HG03575 (cell line): Measurements from ENCODE around the gene SEC24C.
"Not testable (repeated sequence)": the region's sequence is repeated elsewhere in the genome, so short reads cannot be mapped to it uniquely, and the experiment has no call there.

ENCODE experiments used
- ATAC-seq: cut with Tn5 transposase; IDR thresholded peaks from one replicate; pipeline ENCODE4 v1.9.1; 2021; ENCODE audit not compliant: unreplicated experiment, insufficient number of reproducible peaks, low FRiP score; ENCODE audit errors: extremely low read depth

Gene SEC24C, protein sequence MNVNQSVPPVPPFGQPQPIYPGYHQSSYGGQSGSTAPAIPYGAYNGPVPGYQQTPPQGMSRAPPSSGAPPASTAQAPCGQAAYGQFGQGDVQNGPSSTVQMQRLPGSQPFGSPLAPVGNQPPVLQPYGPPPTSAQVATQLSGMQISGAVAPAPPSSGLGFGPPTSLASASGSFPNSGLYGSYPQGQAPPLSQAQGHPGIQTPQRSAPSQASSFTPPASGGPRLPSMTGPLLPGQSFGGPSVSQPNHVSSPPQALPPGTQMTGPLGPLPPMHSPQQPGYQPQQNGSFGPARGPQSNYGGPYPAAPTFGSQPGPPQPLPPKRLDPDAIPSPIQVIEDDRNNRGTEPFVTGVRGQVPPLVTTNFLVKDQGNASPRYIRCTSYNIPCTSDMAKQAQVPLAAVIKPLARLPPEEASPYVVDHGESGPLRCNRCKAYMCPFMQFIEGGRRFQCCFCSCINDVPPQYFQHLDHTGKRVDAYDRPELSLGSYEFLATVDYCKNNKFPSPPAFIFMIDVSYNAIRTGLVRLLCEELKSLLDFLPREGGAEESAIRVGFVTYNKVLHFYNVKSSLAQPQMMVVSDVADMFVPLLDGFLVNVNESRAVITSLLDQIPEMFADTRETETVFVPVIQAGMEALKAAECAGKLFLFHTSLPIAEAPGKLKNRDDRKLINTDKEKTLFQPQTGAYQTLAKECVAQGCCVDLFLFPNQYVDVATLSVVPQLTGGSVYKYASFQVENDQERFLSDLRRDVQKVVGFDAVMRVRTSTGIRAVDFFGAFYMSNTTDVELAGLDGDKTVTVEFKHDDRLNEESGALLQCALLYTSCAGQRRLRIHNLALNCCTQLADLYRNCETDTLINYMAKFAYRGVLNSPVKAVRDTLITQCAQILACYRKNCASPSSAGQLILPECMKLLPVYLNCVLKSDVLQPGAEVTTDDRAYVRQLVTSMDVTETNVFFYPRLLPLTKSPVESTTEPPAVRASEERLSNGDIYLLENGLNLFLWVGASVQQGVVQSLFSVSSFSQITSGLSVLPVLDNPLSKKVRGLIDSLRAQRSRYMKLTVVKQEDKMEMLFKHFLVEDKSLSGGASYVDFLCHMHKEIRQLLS

GRCh38 chr10:73743905-73744663 is at the start of gene SEC24C:
TSS of gene SEC24C (plus strand) at chr10:73744372. CDS start at chr10:73746833, 2,461 bp downstream.
- ATAC-seq: no peak

GRCh38 chr10:73695302-73695701 is 48.9 kb upstream of the SEC24C start:
- not testable (repeated sequence) for ATAC-seq

DNA sequence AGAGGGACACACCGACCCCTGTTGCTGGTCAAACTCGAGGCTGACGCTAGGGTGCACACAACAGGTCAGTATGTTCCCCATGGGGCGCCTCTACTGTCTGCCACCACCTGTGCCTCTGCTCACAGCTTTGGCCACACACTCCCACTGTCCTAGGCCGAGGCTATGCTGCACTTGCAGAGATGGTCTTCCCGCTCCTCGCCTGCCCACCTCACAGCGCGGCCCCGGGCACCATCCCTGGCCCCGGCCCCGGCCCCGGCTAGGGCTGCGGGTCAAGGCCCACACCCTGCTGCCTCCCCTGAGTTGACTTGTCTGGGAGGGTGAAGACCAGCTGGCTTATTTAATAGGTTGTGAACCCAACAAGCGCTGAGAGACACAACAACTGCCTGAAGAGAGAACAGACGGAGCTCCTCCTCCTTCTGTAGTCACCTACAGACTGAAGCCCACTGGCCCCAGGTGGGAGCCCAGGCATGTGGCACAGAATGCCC is 46.5 kb upstream of the SEC24C start, which contains the start of gene AGAP5:
Gene AGAP5, minus strand, starts transcription at position 435 of the 485 bp plus-strand sequence. Its CDS starts 354 bp downstream, at position 81.
- ATAC-seq: not testable (repeated sequence)

DNA sequence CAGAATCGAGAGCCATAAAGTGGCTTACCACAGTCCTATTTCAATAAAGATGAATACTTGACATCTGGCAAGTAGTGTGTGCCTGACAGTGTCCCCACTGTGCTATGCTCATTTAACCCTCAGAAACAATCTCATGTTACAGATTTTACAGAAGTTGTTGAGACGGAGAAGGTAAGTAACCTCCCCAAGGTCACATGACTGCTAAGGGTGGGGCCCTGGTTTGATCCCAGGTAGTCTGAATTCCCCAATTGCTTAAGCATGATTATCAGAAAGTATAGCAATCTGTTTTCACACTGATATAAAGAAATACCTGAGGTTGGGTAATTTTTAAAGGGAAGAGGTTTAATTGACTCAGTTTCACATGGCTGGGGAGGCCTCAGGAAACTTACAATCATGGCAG is 45.4 kb upstream of the SEC24C start:
- ATAC-seq: not testable (repeated sequence)

DNA sequence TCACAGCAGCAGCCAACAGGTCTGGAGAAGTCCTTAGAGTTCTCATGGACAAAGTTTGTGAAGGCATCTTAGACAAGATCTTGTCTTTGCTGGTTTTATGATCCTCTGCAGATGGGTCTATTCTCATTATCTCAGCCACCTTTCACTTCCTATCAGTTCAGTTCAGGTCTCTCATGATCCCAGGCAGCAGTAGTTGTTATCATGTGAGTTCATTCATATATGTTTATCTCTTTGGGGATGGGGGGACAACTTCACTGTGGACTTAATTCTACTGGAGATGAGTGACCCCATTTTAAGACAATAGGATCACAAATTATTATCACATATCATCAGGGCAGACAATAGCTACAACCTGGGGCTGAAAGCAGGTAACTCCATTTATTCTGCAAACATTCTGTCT is 40.2 kb upstream of the SEC24C start:
- not testable (repeated sequence) for ATAC-seq

GRCh38 chr10:73705506-73706072 is 38.6 kb upstream of the SEC24C start:
- not testable (repeated sequence) for ATAC-seq

- ATAC-seq: not testable (repeated sequence)
Measured at GRCh38 chr10:73706488-73706887, 37.7 kb upstream of the SEC24C start.

GRCh38 chr10:73707628-73708027 is 36.5 kb upstream of the SEC24C start:
- not testable (repeated sequence) for ATAC-seq

DNA sequence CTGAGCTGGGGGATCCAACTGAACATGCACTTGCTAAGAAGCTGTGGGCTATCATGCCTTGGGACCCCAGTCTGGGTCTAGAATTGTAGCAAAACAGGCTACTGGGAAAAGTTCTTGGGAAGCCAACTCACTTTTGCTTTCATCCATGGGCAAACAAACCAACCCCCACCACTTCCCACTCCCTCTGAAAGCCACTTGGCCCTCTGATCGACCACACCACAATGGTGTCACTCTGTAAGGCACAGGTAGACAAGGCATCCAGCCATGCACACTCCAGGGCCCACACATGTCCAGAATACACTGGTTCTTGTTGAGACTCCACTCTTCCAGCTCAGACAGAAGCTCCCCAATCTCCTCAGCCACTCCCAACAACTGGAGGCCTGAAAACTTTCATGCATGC is 36.0 kb upstream of the SEC24C start:
- ATAC-seq: not testable (repeated sequence)

DNA sequence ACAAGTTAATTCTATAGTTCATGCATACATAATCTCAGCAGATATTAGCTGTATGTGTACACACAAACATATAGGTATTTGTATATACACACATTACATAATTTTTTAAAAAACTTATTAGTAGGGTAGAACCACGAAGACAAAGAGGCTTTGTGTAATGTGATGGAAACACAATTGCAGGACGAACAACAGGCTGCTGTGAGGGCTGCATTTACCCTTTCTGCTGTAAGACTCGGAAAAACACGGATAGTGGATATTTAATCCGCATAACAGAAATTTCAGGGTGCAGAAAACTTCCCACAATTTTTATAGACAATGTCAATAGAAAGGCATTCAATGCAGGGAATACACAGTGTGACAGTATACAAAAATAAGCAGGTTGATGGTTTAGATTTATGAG is 32.5 kb upstream of the SEC24C start:
- ATAC-seq: not testable (repeated sequence)

GRCh38 chr10:73713912-73714311 is 30.3 kb upstream of the SEC24C start:
- ATAC-seq: not testable (repeated sequence)

DNA sequence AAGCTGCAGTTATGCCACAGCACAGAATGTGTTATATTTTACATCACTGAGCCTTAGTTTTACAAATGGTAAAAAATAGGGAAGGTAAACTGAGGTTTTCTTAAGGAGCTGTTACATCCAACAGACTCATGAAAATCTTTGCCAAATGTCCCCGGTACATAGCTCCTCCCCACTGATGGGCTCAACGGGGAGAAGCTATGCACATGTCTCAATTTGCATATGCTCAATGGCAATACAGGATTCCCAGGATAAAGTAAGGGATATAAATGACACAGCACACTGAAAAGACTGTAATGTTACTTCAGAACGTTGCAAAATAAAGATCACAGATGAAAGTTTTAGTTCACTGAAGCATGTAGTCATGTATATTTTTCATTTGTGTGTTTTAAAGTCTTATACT is 29.7 kb upstream of the SEC24C start:
- not testable (repeated sequence) for ATAC-seq

GRCh38 chr10:73715179-73716156 is 28.7 kb upstream of the SEC24C start:
- ATAC-seq: not testable (repeated sequence)

DNA sequence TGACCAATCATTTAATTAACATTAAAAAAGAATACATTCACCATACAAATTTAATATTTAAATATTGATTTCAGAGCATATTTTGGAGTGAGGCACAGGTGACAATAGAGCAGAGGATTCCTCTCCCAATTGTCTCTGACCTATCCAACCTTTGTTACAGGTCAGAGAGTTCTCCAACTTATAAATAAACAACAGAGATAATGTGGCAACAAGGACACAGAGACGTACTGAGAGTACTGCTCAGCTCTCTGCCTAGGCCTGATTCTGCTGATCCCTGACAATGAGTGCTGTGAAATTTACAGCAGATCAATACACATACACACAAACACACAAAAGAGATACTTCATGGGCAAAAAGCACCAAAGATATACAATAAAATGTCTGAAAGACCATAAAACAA is 27.9 kb upstream of the SEC24C start:
- ATAC-seq: no peak

DNA sequence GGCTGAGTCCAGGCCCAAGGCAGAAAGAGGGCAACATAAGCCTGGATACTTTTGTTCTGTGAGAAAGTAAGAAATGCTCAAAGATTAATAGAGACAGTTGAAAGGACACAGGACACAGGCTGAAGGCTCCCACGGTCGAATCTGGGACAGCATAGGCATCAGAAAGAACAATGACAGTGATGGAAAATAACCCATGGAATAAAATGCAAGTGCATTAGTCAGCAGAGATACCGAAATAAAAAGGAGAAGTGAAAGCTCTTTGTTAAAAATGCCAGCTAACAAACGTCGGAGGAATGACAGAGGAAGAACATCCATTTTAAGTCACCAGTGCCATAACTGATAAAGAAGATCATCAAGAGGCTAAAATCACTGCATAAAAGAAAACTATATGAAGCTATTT is 26.6 kb upstream of the SEC24C start:
- no peak for ATAC-seq

DNA sequence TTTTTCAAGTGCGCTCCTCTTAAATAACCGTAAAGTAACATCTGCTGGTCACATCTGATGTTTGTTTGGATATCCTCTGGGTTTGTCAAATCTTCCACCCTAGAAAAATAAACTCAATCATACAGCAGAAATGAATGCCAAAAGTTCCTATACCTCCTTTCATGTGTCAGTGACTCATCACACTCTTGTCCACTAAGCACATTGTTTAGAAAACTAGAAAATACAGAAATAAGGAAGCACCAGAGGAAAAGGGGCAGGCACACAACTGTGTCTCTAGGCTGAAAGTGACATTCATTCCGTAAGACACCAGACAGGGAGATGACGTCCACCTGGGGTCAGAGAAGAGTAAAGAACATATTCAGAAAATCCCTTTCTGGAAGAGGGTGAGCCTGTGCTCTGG is 23.6 kb upstream of the SEC24C start:
- not testable (repeated sequence) for ATAC-seq

DNA sequence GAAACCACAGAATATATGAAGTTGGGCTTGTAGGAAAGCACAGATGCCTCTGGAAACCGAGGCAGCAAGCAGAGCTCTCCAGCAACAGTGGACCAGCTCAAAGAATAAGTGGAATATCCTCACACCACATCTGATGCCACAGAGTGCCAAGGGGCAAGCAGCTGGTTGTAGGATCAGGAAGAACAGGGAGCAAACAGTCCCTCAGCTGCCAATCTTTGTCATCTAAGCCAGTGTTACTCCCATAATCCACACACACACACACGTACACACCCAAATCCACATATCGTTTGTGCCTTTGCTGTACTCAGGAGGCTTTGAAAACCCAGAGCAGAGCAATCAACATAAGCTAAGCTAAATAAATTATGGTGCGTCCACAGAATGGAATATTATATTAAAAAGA is 20.7 kb upstream of the SEC24C start:
- no peak for ATAC-seq
